GM18861 (cell line): ENCODE measurements around the gene RAB25.
A peak's percentile ranks its signal among the peaks of the same experiment; 100 is the strongest.

Experiments used
- ATAC-seq: cut with Tn5 transposase; IDR thresholded peaks from one replicate; pipeline ENCODE4 v1.9.1; 2021; ENCODE audit not compliant: unreplicated experiment

The RAB25 gene

GRCh38 chr1:156100205-156100995, 39.4 kb downstream of the RAB25 start:
- no peak for ATAC-seq

- no peak for ATAC-seq
These were observed 40.9 kb downstream of the RAB25 start for GRCh38 chr1:156101880-156102279.

GRCh38 chr1:156102633-156103511, 41.9 kb downstream of the RAB25 start:
- no peak for ATAC-seq

GRCh38 chr1:156103521-156103947, 42.6 kb downstream of the RAB25 start:
- ATAC-seq = no peak

GRCh38 chr1:156104065-156104810, 43.3 kb downstream of the RAB25 start:
- no peak for ATAC-seq

- ATAC-seq = no peak
These were observed 44.2 kb downstream of the RAB25 start for GRCh38 chr1:156104861-156105832.

- no peak for ATAC-seq
These were observed 45.9 kb downstream of the RAB25 start for GRCh38 chr1:156106624-156107488.

GRCh38 chr1:156108057-156108456, 47.1 kb downstream of the RAB25 start:
- ATAC-seq = no peak

GRCh38 chr1:156108664-156109241, 47.8 kb downstream of the RAB25 start:
- no peak for ATAC-seq

- no peak for ATAC-seq
These were observed 49.3 kb downstream of the RAB25 start for GRCh38 chr1:156110252-156110651.

GRCh38 chr1:156111355-156111962, 50.5 kb downstream of the RAB25 start:
- ATAC-seq = no peak

GRCh38 chr1:156112276-156113137, 51.5 kb downstream of the RAB25 start:
- no peak for ATAC-seq

GRCh38 chr1:156113282-156113950, 52.5 kb downstream of the RAB25 start:
- ATAC-seq = no peak

GRCh38 chr1:156114101-156114918, 53.4 kb downstream of the RAB25 start, which contains the start of gene LMNA:
TSS of gene LMNA (plus strand) at chr1:156114711. CDS start at chr1:156114919, 208 bp downstream.
- ATAC-seq = peak; percentile 53

- peak; percentile 10 for ATAC-seq
These were observed 54.1 kb downstream of the RAB25 start for GRCh38 chr1:156114919-156115513.
